A549 (cell line): ENCODE data around the gene SOX13. TPM values are rescaled to one million over a fixed set of nuclear protein-coding genes. Genes with fewer than 3 reads are reported as not detected.

Experiments used
- ATAC-seq, 2 experiments: fragments of 200-7000 bp in 1 of 2; fragments of >200 bp in 1 of 2; cut with Nextera tagmentation in 1 of 2; cut with Tn5 transposase in 1 of 2; 3 replicates each; pipeline versions ENCODE4 v1.8.0 to v1.9.1; 2018 to 2020; ENCODE audit warnings: mild to moderate bottlenecking in 1 of 2, moderate library complexity in 1 of 2
- CTCF ChIA-PET: fragments of 300-600 bp; sonication (Branson Sonifier 250); formaldehyde crosslinking; extraction: SDS; loops from one replicate; lab custom pipeline; 2021; ENCODE audit warnings: antibody characterized with exemption, inconsistent platforms; lab: Yijun Ruan, JAX
- POLR2A ChIA-PET: fragments of 350-600 bp; formaldehyde crosslinking; extraction: SDS; loops from one replicate; lab custom pipeline; 2021; ENCODE audit warnings: antibody characterized with exemption, inconsistent platforms; lab: Yijun Ruan, JAX
- DNase-seq, 2 experiments: peaks; one replicate each; pipeline versions ENCODE4 v3.0.0 to v3.0.0-alpha.2; 2011 to 2016; ENCODE audit warnings: low read depth in 1 of 2, low spot score in 1 of 2
- FAIRE-seq: peaks from 2 replicates; lab custom pipeline; 2011; peaks lifted over from hg19 to GRCh38; lab: Jason Lieb, UNC
- H3K27ac ChIP-seq, 2 experiments: fragments of >200 bp; sonication (Bioruptor Twin); formaldehyde crosslinking; 3 replicates each; pipeline ENCODE4 v1.5.1; 2016 to 2017
- H3K4me1 ChIP-seq: fragments of >200 bp; sonication (Bioruptor Twin); formaldehyde crosslinking; 3 replicates; pipeline ENCODE4 v1.6.1; 2016
- H3K4me2 ChIP-seq: fragments of >200 bp; sonication (Bioruptor Twin); formaldehyde crosslinking; 3 replicates; pipeline ENCODE4 v1.6.1; 2016
- H3K4me3 ChIP-seq: fragments of >200 bp; sonication (Bioruptor Twin); formaldehyde crosslinking; 3 replicates; pipeline ENCODE4 v1.5.1; 2016
- H3K9me3 ChIP-seq: fragments of >200 bp; sonication (Bioruptor Twin); formaldehyde crosslinking; 3 replicates; pipeline ENCODE4 v1.6.1; 2016
- ATOH8 ChIP-seq: fragments of 250-450 bp; sonication (Bioruptor Pico); IDR thresholded peaks from 2 replicates; pipeline ENCODE4 v1.5.0; 2020; ENCODE audit warnings: low read depth, mild to moderate bottlenecking, moderate library complexity
- BCL3 ChIP-seq: fragments of >200 bp; sonication (Bioruptor Twin); formaldehyde crosslinking; IDR thresholded peaks from 3 replicates; pipeline ENCODE4 v1.6.1; 2016
- CHD2 ChIP-seq: fragments of 150-350 bp; IDR thresholded peaks from 2 replicates; pipeline ENCODE4 v1.6.1; 2014; ENCODE audit warnings: low read length; ENCODE audit not compliant: partially characterized antibody
- CHD4 ChIP-seq: fragments of 200-600 bp; sonication (generic); IDR thresholded peaks from 2 replicates; pipeline ENCODE4 v1.6.1; 2016; ENCODE audit warnings: antibody characterized with exemption, mild to moderate bottlenecking, borderline replicate concordance
- EHF ChIP-seq: fragments of 250-450 bp; sonication (Bioruptor Pico); IDR thresholded peaks from 2 replicates; pipeline ENCODE4 v1.5.0; 2020; ENCODE audit warnings: mild to moderate bottlenecking
- EHMT2 ChIP-seq: fragments of 200-600 bp; sonication (generic); IDR thresholded peaks from 2 replicates; pipeline ENCODE4 v1.6.1; 2016; ENCODE audit warnings: antibody characterized with exemption, low read depth, mild to moderate bottlenecking, moderate library complexity
- EP300 ChIP-seq, 2 experiments: fragments of >200 bp; sonication (Bioruptor Twin); formaldehyde crosslinking; IDR thresholded peaks; 2 replicates in 1 of 2; 3 replicates in 1 of 2; pipeline ENCODE4 v1.6.1; 2016 to 2017
- ESRRA ChIP-seq: fragments of 150-350 bp; IDR thresholded peaks from 2 replicates; pipeline ENCODE4 v1.6.1; 2014; ENCODE audit warnings: mild to moderate bottlenecking, low read length, borderline replicate concordance
- FOSB ChIP-seq: fragments of 250-450 bp; sonication (Bioruptor Pico); IDR thresholded peaks from 2 replicates; pipeline ENCODE4 v1.5.0; 2020; ENCODE audit warnings: mild to moderate bottlenecking, moderate library complexity
- FOXS1 ChIP-seq: fragments of 250-450 bp; sonication (Bioruptor Pico); IDR thresholded peaks from 2 replicates; pipeline ENCODE4 v1.5.0; 2020; ENCODE audit warnings: mild to moderate bottlenecking, moderate library complexity
- HES2 ChIP-seq: fragments of >200 bp; sonication (Bioruptor Twin); formaldehyde crosslinking; IDR thresholded peaks from 2 replicates; pipeline ENCODE4 v1.6.1; 2016
- HMGXB4 ChIP-seq: fragments of 250-450 bp; sonication (Bioruptor Pico); IDR thresholded peaks from 2 replicates; pipeline ENCODE4 v1.5.0; 2021; ENCODE audit warnings: mild to moderate bottlenecking, moderate library complexity, borderline replicate concordance
- JUNB ChIP-seq: fragments of >200 bp; sonication (Bioruptor Twin); formaldehyde crosslinking; IDR thresholded peaks from 2 replicates; pipeline ENCODE4 v1.6.1; 2016
- KDM5A ChIP-seq: fragments of 200-600 bp; sonication (generic); IDR thresholded peaks from 2 replicates; pipeline ENCODE4 v1.6.1; 2016; ENCODE audit warnings: antibody characterized with exemption, mild to moderate bottlenecking
- MAFK ChIP-seq: fragments of 450-650 bp; IDR thresholded peaks from 2 replicates; pipeline ENCODE4 v1.6.1; 2014; ENCODE audit not compliant: partially characterized antibody
- PBX3 ChIP-seq: IDR thresholded peaks from 2 replicates; pipeline ENCODE4 v1.6.1; 2012
- RARB ChIP-seq: fragments of 250-450 bp; sonication (Bioruptor Pico); IDR thresholded peaks from 2 replicates; pipeline ENCODE4 v1.8.0; 2021; ENCODE audit warnings: mild to moderate bottlenecking, moderate library complexity
- RFX5 ChIP-seq: fragments of 450-650 bp; IDR thresholded peaks from 2 replicates; pipeline ENCODE4 v1.7.1; 2014; ENCODE audit warnings: antibody characterized with exemption, mild to moderate bottlenecking, moderate library complexity
- RNF2 ChIP-seq: fragments of 200-600 bp; sonication (generic); IDR thresholded peaks from 2 replicates; pipeline ENCODE4 v1.6.1; 2016; ENCODE audit warnings: low read depth, mild to moderate bottlenecking, antibody characterized with exemption, moderate library complexity, borderline replicate concordance
- SREBF2 ChIP-seq: fragments of 450-650 bp; IDR thresholded peaks from 2 replicates; pipeline ENCODE4 v1.6.1; 2014; ENCODE audit warnings: mild to moderate bottlenecking, moderate library complexity
- TP53 ChIP-seq: fragments of 250-450 bp; sonication (Bioruptor Pico); IDR thresholded peaks from 2 replicates; pipeline ENCODE4 v1.5.0; 2021; ENCODE audit warnings: mild to moderate bottlenecking, moderate library complexity
- WGBS: methylation state at CpG from one replicate; pipeline ENCODE4 v1.1.6; 2017; ENCODE audit errors: missing lambda C conversion rate; 5-methylcytosine and 5-hydroxymethylcytosine counted together
- polyA plus RNA-seq, 4 experiments: library from polyadenylated mRNA; depleted of rRNA in 3 of 4; stranded (reverse); fragments of >200 nt; fragmentation: RNase III in 1 of 4; extraction: RNeasy Plus Mini Kit Qiagen cat#74134 plus additional on column Dnase treatment in 1 of 4; gene quantifications; 2 replicates in 3 of 4; 3 replicates in 1 of 4; pipeline ENCODE4 v1.2.3, GENCODE V29; 2011 to 2017

SOX13 gene
- polyA plus RNA-seq, 2 of the 4 experiments (the other 2 are of a cell fraction), result 6.8 to 9.8 TPM

- TF ChIP-seq HES2, result no peak
- TF ChIP-seq BCL3, result no peak
- no peak for TF ChIP-seq PBX3
- TF ChIP-seq RARB, result no peak
- no peak for TF ChIP-seq MAFK
- TF ChIP-seq FOSB, result no peak
- TF ChIP-seq EHF (CRISPR knock-in tag), result no peak
These were observed 66.2 kb downstream of the SOX13 start (continued) for GRCh38 chr1:204139088-204139487.

GRCh38 chr1:204139952-204140351 lies 67.0 kb downstream of the SOX13 start:
- WGBS, result 82% methylated on average over 6 of the region's 6 CpGs
- ATAC-seq (no peak), DNase-seq (no peak), FAIRE-seq (no peak)
- H3K27ac ChIP-seq, result no peak overlapping the region
- ChIA-PET POLR2A (no interaction called here), CTCF (interaction anchor here (0.5 to 32.2 kb wide), 7 partner anchors 11 to 635 kb away, joined by 3 to 757 read pairs (median 8); partner anchors contain the start of genes ETNK2 and SNRPE)
- no peak for TF ChIP-seq FOXS1 (CRISPR knock-in tag)
- TF ChIP-seq ATOH8 (CRISPR knock-in tag), result no peak
- TF ChIP-seq KDM5A, result no peak
- TF ChIP-seq FOSB, result no peak
- no peak for TF ChIP-seq EHF (CRISPR knock-in tag)
- TF ChIP-seq EHMT2, result no peak
- no peak for TF ChIP-seq RNF2
- TF ChIP-seq CHD2, result no peak
- TF ChIP-seq SREBF2, result no peak
- no peak for TF ChIP-seq EP300 (IDR thresholded peaks at IDR 0.05)
- no peak for TF ChIP-seq CHD4
- no peak for TF ChIP-seq ESRRA
- H3K4me3 ChIP-seq, result no peak overlapping the region
- H3K4me2 ChIP-seq, result no peak overlapping the region
- no peaks in the 10 kb centered on the region for H3K4me1 ChIP-seq
- no peaks in the 10 kb centered on the region for H3K9me3 ChIP-seq

GRCh38 chr1:204141131-204141530 lies 68.2 kb downstream of the SOX13 start:
- H3K27ac ChIP-seq, result no peak overlapping the region
- no peaks in the 10 kb centered on the region for H3K4me1 ChIP-seq
- no peak overlapping the region for H3K4me3 ChIP-seq
- CTCF ChIA-PET, result interaction anchor here (1.0 to 32.2 kb wide), 6 partner anchors 10 to 275 kb away, joined by 3 to 757 read pairs (median 10); partner anchors contain the start of genes ETNK2 and SNRPE
- POLR2A ChIA-PET, result no interaction called here
- no peak for DNase-seq
- no peak for FAIRE-seq
- H3K9me3 ChIP-seq, result no peaks in the 10 kb centered on the region
- H3K4me2 ChIP-seq, result no peak overlapping the region
- TF ChIP-seq RFX5 (no peak), BCL3 (no peak), JUNB (no peak), TP53 (no peak), HMGXB4 (no peak)
- no peak for ATAC-seq
- WGBS, result 81% methylated on average over 3 of the region's 3 CpGs
